Spinal cord (tissue), 10 donors: ENCODE results near the gene CRYBG1. TPM values are rescaled to one million over a fixed set of nuclear protein-coding genes. Genes with fewer than 3 reads are reported as not detected.
"Not testable (repeated sequence)": the region's sequence is repeated elsewhere in the genome, so short reads cannot be mapped to it uniquely, and the experiment has no call there.

Source experiments
- DNase-seq, 6 donors: peaks; one replicate each; pipeline versions ENCODE4 v3.0.0 to v3.0.0-alpha.2; 2013 to 2015; ENCODE audit warnings: low spot score in 6 of 6, low read depth in 4 of 6
- H3K27ac ChIP-seq: one replicate; pipeline ENCODE4 v1.5.1; 2013; ENCODE audit warnings: low read depth, low read length, control low read depth
- H3K27me3 ChIP-seq: one replicate; pipeline ENCODE4 v1.6.1; 2013; ENCODE audit warnings: low read length; ENCODE audit not compliant: control insufficient read depth, insufficient read depth
- H3K36me3 ChIP-seq: one replicate; pipeline ENCODE4 v1.6.1; 2013; ENCODE audit warnings: low read length; ENCODE audit not compliant: control insufficient read depth, insufficient read depth
- H3K4me1 ChIP-seq: one replicate; pipeline ENCODE4 v1.6.1; 2013; ENCODE audit warnings: low read length; ENCODE audit not compliant: control insufficient read depth, insufficient read depth
- H3K4me3 ChIP-seq: one replicate; pipeline ENCODE4 v1.5.1; 2013; ENCODE audit warnings: low read depth, low read length, control low read depth
- H3K9me3 ChIP-seq: one replicate; pipeline ENCODE4 v1.6.1; 2013; ENCODE audit warnings: low read length; ENCODE audit not compliant: control insufficient read depth, insufficient read depth
- WGBS: methylation state at CpG from one replicate; pipeline ENCODE4 v1.1.5; 2013; ENCODE audit warnings: missing lambda C conversion rate; ENCODE audit not compliant: insufficient coverage; 5-methylcytosine and 5-hydroxymethylcytosine counted together
- polyA plus RNA-seq, 2 donors: library from polyadenylated mRNA; unstranded; fragments of 120-200 nt; gene quantifications; one replicate each; pipeline ENCODE4 v1.2.1, GENCODE V29; 2013; ENCODE audit not compliant: insufficient read length in 2 of 2
- total RNA-seq, 2 donors: library from RNA; depleted of rRNA in 1 of 2; stranded (reverse); fragments of 120-200 nt in 1 of 2; fragments of >200 nt in 1 of 2; gene quantifications; one replicate each; pipeline versions ENCODE4 v1.2.3 to v1.2.4, GENCODE V29; 2013 to 2014
- donor health status: healthy.

Gene CRYBG1
- total and polyA plus RNA-seq, 4 donors: 0.97 to 3.4 (median 2.0) TPM

- no peak for DNase-seq
- H3K36me3 ChIP-seq: no peaks in the 10 kb centered on the region
- WGBS: 60% methylated on average over 1 of the region's 1 CpG
- H3K4me3 ChIP-seq: no peak overlapping the region
- H3K27me3 ChIP-seq: no peaks in the 10 kb centered on the region
- H3K9me3 ChIP-seq: no peaks in the 10 kb centered on the region
- H3K4me1 ChIP-seq: no peaks in the 10 kb centered on the region
- H3K27ac ChIP-seq: no peak overlapping the region
These were observed 221.0 kb downstream of the CRYBG1 start for GRCh38 chr6:106581468-106581867.

GRCh38 chr6:106586815-106587415 is 226.4 kb downstream of the CRYBG1 start:
- WGBS: 100% methylated on average over 1 of the region's 4 CpGs
- no peaks in the 10 kb centered on the region for H3K36me3 ChIP-seq

GRCh38 chr6:106588937-106589336 is 228.4 kb downstream of the CRYBG1 start:
- not testable (repeated sequence) for H3K27me3 ChIP-seq, H3K4me1 ChIP-seq, DNase-seq, H3K36me3 ChIP-seq, H3K9me3 ChIP-seq, H3K4me3 ChIP-seq, H3K27ac ChIP-seq
- WGBS: 50% methylated on average over 2 of the region's 5 CpGs

More at GRCh38 chr6:106586815-106587415, 226.4 kb downstream of the CRYBG1 start:
- H3K27ac ChIP-seq: no peak overlapping the region
- H3K4me1 ChIP-seq: no peaks in the 10 kb centered on the region
- no peak overlapping the region for H3K4me3 ChIP-seq
- DNase-seq: no peak
- no peaks in the 10 kb centered on the region for H3K9me3 ChIP-seq
- no peaks in the 10 kb centered on the region for H3K27me3 ChIP-seq

GRCh38 chr6:106591111-106591825 is 230.8 kb downstream of the CRYBG1 start:
- WGBS: no CpG with 5 or more reads among the region's 3 CpGs
- H3K4me3 ChIP-seq: no peak overlapping the region
- H3K9me3 ChIP-seq: no peaks in the 10 kb centered on the region
- H3K36me3 ChIP-seq: no peaks in the 10 kb centered on the region
- no peak overlapping the region for H3K27ac ChIP-seq
- no peaks in the 10 kb centered on the region for H3K4me1 ChIP-seq
- H3K27me3 ChIP-seq: no peaks in the 10 kb centered on the region
- DNase-seq: no peak

- DNase-seq: no peak
- no peak overlapping the region for H3K27ac ChIP-seq
- no CpG with 5 or more reads among the region's 2 CpGs for WGBS
- H3K36me3 ChIP-seq: no peaks in the 10 kb centered on the region
- H3K4me1 ChIP-seq: no peaks in the 10 kb centered on the region
- no peak overlapping the region for H3K4me3 ChIP-seq
- H3K27me3 ChIP-seq: no peaks in the 10 kb centered on the region
- no peaks in the 10 kb centered on the region for H3K9me3 ChIP-seq
These were observed 238.9 kb downstream of the CRYBG1 start for GRCh38 chr6:106599440-106599839.

GRCh38 chr6:106600329-106600728 is 239.8 kb downstream of the CRYBG1 start:
- no peaks in the 10 kb centered on the region for H3K27me3 ChIP-seq
- H3K36me3 ChIP-seq: peaks cover 4% of the 10 kb centered on the region
- no CpG with 5 or more reads among the region's 2 CpGs for whole genome bisulfite sequencing
- H3K4me3 ChIP-seq: no peak overlapping the region
- H3K9me3 ChIP-seq: no peaks in the 10 kb centered on the region
- H3K4me1 ChIP-seq: no peaks in the 10 kb centered on the region
- DNase-seq: no peak
- no peak overlapping the region for H3K27ac ChIP-seq

- DNase-seq: peak in 2 of 6 donors; percentile 26 to 50
- H3K27ac ChIP-seq: no peak overlapping the region
- H3K9me3 ChIP-seq: no peaks in the 10 kb centered on the region
- no CpG with 5 or more reads among the region's 2 CpGs for WGBS
- peaks cover 4% of the 10 kb centered on the region for H3K36me3 ChIP-seq
- no peak overlapping the region for H3K4me3 ChIP-seq
- no peaks in the 10 kb centered on the region for H3K27me3 ChIP-seq
- no peaks in the 10 kb centered on the region for H3K4me1 ChIP-seq
These were observed 247.7 kb downstream of the CRYBG1 start for GRCh38 chr6:106608080-106608668.

GRCh38 chr6:106609699-106610098 is 249.2 kb downstream of the CRYBG1 start:
- 84% methylated on average over 4 of the region's 6 CpGs for WGBS
- peak in 3 of 6 donors; percentile 12 to 81 (median 44) for DNase-seq
- no peaks in the 10 kb centered on the region for H3K27me3 ChIP-seq
- no peaks in the 10 kb centered on the region for H3K9me3 ChIP-seq
- no peak overlapping the region for H3K27ac ChIP-seq
- no peaks in the 10 kb centered on the region for H3K4me1 ChIP-seq
- H3K4me3 ChIP-seq: no peak overlapping the region
- H3K36me3 ChIP-seq: peaks cover 3% of the 10 kb centered on the region

- Histone ChIP-seq H3K4me3 (no peak overlapping the region), H3K9me3 (no peaks in the 10 kb centered on the region), H3K36me3 (no peaks in the 10 kb centered on the region), H3K27me3 (no peaks in the 10 kb centered on the region), H3K4me1 (no peaks in the 10 kb centered on the region), H3K27ac (no peak overlapping the region)
- no peak for DNase-seq
- no CpG with 5 or more reads among the region's 2 CpGs for WGBS
These were observed 250.5 kb downstream of the CRYBG1 start for GRCh38 chr6:106611030-106611429.
